LoVo (cell line): Measurements from ENCODE around the gene TMEM207.

Source experiments
- DNase-seq: peaks from one replicate; pipeline ENCODE4 v3.0.0-alpha.2; 2016; ENCODE audit warnings: low spot score

The TMEM207 gene

DNA sequence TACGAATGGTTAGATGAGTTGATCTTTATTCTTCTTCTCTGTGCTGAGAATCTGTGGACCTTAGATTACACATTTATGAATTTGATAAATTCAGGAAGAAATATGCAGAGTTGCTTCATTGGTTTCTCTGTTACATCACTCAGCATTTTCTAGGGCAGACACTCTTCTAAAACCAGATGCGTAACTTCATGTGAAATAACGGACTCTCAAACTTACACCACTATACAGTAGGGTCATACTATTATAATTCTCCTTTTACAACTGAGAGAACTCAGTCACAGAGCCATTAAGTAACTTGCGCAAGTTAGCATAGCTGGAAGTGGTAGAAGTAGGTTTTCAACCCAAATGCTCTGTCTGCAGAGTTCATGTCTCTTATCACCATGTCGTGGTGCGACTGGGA lies 5.7 kb downstream of the TMEM207 start:
- DNase-seq, result no peak

- no peak for DNase-seq
These were observed 6.4 kb downstream of the TMEM207 start for GRCh38 chr3:190443257-190443656.

- DNase-seq, result no peak
These were observed 7.5 kb downstream of the TMEM207 start for GRCh38 chr3:190442240-190442639.

DNA sequence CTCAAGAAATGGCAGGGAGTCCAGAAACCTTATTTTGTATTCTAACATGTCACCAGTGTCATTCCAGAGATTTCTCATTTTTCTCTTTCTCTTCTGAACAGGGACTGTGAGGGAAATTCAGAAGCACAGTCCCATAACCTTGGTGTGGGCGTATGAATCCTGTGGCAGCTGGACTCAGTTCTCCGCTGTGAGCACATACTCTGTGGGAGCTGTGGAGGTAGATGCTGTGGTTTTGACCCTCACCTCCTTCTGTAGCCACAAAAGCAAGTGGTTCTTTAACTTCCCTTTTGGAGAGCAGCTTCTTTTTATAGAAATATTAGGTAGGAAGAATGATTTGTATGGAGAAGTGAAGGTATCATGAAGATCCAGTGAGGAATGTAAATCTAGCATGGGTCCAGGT lies 13.4 kb downstream of the TMEM207 start:
- DNase-seq, result no peak

GRCh38 chr3:190435618-190436017 lies 14.1 kb downstream of the TMEM207 start:
- DNase-seq, result peak; percentile 33

- no peak for DNase-seq
These were observed 16.1 kb downstream of the TMEM207 start for GRCh38 chr3:190433626-190434025.

- no peak for DNase-seq
These were observed 17.5 kb downstream of the TMEM207 start for GRCh38 chr3:190432216-190432615.

DNA sequence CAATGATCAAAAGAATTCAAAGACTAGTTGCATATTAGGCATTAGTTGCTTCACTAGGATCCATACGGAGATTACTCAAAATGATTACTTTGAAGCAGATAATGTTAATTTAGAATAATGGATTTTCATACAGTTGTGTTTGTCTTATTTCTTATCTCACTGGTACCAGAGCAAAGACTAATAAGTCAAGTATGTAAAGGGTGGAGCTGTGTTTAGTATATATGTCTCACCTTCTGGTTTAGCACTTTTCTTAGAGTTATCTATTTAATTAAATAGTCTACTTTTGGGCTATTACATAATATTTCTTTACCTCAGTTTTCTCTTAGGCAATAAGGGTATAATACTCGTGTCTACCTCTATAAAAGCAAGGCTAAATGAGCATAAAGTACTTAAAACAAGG lies 18.8 kb downstream of the TMEM207 start:
- no peak for DNase-seq

- no peak for DNase-seq
These were observed 20.0 kb downstream of the TMEM207 start for GRCh38 chr3:190429681-190430080.

GRCh38 chr3:190426806-190427507 lies 22.7 kb downstream of the TMEM207 start:
- DNase-seq, result no peak

GRCh38 chr3:190425833-190426232 lies 23.9 kb downstream of the TMEM207 start:
- DNase-seq, result no peak

DNA sequence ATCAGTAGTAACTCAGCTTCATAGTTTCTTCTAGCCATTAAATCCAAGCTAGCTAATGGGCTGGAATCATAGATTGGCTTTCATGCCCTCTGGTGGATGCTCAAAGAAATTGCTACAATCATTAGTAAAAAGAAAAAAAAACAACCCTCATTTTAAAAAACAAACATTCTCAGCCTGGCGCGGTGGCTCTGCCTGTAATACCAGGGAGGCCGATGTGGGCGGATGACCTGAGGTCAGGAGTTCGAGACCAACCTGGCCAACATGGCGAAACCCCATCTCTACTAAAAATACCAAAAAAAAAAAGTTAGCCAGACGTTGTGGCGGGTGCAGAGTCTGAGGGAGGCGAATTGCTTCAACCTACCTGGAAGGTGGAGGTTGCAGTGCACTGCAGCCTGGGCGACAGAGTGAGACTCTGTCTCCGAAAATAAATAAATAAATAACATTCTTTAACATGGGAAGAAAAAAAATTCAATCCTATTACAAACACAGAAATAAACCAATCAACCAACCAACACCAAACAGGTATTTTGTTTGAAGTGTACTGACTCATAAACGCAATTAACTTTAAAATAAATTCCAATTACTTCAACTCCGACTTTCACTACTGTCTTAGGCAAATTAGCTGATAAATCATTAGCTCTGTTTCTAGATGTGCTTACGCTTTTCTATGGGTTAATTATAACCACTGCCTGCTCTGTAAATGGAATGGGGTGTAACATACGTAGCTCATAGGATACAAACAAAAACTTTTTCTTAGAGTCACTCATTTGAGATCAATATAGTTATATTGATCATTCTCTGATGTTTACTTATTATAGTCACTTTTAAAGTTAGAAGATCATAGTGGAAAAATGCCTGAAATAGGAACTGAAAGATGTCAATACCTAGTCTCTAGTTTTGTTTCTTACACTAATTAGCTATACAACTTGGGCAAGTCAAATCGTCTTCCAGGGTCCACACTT lies 24.9 kb downstream of the TMEM207 start:
- DNase-seq, result peak; percentile 83

GRCh38 chr3:190424108-190424477 lies 25.6 kb downstream of the TMEM207 start:
- DNase-seq, result no peak

DNA sequence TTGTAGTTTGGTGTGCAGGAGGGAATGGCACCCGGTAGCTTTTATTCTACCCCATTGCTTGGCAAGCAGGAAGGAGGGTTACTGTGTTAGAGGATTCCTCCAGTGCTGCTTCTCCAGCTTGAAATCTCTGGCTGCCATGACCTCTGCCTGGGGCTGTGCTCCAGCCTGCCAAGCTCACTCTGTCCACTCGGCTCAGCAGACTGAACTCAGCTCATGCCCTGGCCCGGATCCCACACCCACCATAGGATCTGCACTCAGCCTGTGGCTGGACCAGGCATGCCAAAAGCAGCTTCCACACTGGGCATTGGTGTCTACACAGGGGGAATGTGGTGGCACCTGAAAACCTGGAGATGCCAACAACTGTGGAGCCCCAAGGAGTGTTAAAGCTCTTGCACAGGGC lies 35.4 kb downstream of the TMEM207 start:
- DNase-seq, result no peak

- DNase-seq, result no peak
These were observed 45.0 kb downstream of the TMEM207 start for GRCh38 chr3:190404715-190405114.

GRCh38 chr3:190401963-190402362 lies 47.7 kb downstream of the TMEM207 start:
- no peak for DNase-seq

GRCh38 chr3:190399677-190400076 lies 50.0 kb downstream of the TMEM207 start:
- no peak for DNase-seq

DNA sequence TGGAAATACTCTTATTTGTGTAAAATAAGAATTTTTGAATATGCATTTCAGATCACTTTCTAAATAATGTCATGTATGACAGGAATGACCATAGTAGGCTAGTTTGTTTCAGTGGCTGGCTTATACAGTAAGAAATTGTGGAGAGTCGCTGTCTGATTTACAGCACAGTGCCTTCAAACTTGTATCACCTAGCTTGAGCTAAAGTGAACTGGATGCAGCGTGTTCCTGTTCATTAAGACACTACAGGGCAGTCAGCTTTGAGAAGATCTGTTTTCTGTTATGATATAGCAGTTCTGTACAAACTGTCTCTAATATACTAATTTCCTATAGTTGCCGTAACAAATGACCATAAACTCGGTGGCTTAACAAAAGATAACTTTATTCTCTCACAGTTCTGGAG lies 51.8 kb downstream of the TMEM207 start:
- no peak for DNase-seq

GRCh38 chr3:190396001-190396400 lies 53.7 kb downstream of the TMEM207 start:
- no peak for DNase-seq

DNA sequence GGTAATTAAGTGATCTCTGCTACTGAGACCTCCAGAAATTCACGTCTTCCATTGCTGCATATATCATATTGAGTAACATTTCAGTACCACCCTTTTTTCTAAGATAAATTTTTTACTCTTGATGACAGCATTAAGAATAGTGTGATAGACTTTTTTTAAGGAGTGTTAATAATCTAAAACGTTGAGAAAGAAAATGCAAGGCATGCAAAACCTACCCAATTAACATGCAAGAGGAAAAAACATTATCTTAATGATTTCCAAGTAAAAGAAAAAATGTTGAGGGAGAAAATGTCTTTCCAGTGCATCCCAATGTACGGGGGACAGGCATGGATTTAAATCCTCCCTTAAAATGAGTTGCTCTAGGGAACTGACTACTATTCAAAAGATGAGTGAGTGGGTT lies 61.0 kb downstream of the TMEM207 start:
- no peak for DNase-seq

- DNase-seq, result no peak
These were observed 62.0 kb downstream of the TMEM207 start, which contains the start of gene CLDN16 for GRCh38 chr3:190387578-190388213. CLDN16 (plus strand) TSS chr3:190388163; CDS start chr3:190388330, 167 bp downstream.
